GDM1 (cell line): ENCODE measurements around the gene EMC9.

ENCODE experiments used
- DNase-seq: peaks from one replicate; lab custom pipeline; 2025; lab: John Stamatoyannopoulos, UW

Gene EMC9

GRCh38 chr14:24177041-24177825 lies 35.8 kb upstream of the EMC9 start:
- DNase-seq = no peak

GRCh38 chr14:24176599-24176998 lies 35.2 kb upstream of the EMC9 start:
- DNase-seq = no peak

GRCh38 chr14:24172871-24173281 lies 31.5 kb upstream of the EMC9 start:
- DNase-seq = no peak

GRCh38 chr14:24172261-24172860 lies 31.0 kb upstream of the EMC9 start:
- DNase-seq = no peak

GRCh38 chr14:24171422-24172260 lies 30.2 kb upstream of the EMC9 start, which contains the start of gene REC8:
Gene REC8 (plus strand): TSS chr14:24172080. CDS start chr14:24172553, 473 bp downstream.
- no peak for DNase-seq

- DNase-seq = no peak
These were observed 26.2 kb upstream of the EMC9 start for GRCh38 chr14:24167469-24168114.

GRCh38 chr14:24165785-24166184 lies 24.4 kb upstream of the EMC9 start:
- no peak for DNase-seq

- no peak for DNase-seq
These were observed 23.2 kb upstream of the EMC9 start for GRCh38 chr14:24164518-24164991.

GRCh38 chr14:24162093-24162492 lies 20.7 kb upstream of the EMC9 start:
- no peak for DNase-seq

GRCh38 chr14:24160850-24161804 lies 19.7 kb upstream of the EMC9 start, which contains the start of gene IRF9:
Gene IRF9 (plus strand): TSS chr14:24161265. CDS start chr14:24162145, 880 bp downstream.
- peak; percentile 94 for DNase-seq

GRCh38 chr14:24160499-24160849 lies 19.1 kb upstream of the EMC9 start:
- DNase-seq = no peak

- no peak for DNase-seq
These were observed 18.5 kb upstream of the EMC9 start for GRCh38 chr14:24159777-24160498.

GRCh38 chr14:24157331-24157730 lies 15.9 kb upstream of the EMC9 start:
- DNase-seq = no peak

GRCh38 chr14:24156840-24157239 lies 15.4 kb upstream of the EMC9 start:
- DNase-seq = no peak

GRCh38 chr14:24155100-24155499 lies 13.7 kb upstream of the EMC9 start:
- DNase-seq = no peak

GRCh38 chr14:24151404-24152080 lies 10.2 kb upstream of the EMC9 start:
- DNase-seq = no peak

GRCh38 chr14:24150993-24151392 lies 9.6 kb upstream of the EMC9 start:
- DNase-seq = no peak

GRCh38 chr14:24150567-24150966 lies 9.2 kb upstream of the EMC9 start:
- DNase-seq = no peak

GRCh38 chr14:24150061-24150460 lies 8.7 kb upstream of the EMC9 start:
- DNase-seq = no peak
